HepG2 (cell line): ENCODE data around the gene GSTM4. TPM values are rescaled to one million over a fixed set of nuclear protein-coding genes. Genes with fewer than 3 reads are reported as not detected.

Experiments
- ATAC-seq: fragments of 200-7000 bp; cut with Tn5 transposase; 3 replicates; pipeline ENCODE4 v1.9.1; 2020; ENCODE audit warnings: mild to moderate bottlenecking, moderate library complexity
- BruUV-seq: library from RNA; stranded (reverse); fragments of 400-500 nt; replicated peaks from 2 replicates; lab custom pipeline; 2021; lab: Mats Ljungman, UMichigan
- CTCF ChIA-PET: fragments of 300-600 bp; formaldehyde crosslinking; extraction: SDS; loops from one replicate; lab custom pipeline; 2021; ENCODE audit warnings: low total read pairs, inconsistent platforms, low intra/inter-chr PET ratio; lab: Yijun Ruan, JAX
- POLR2A ChIA-PET: fragments of 350-600 bp; sonication (Branson Sonifier 250); formaldehyde crosslinking; loops from one replicate; lab custom pipeline; 2020; ENCODE audit warnings: antibody characterized with exemption, inconsistent platforms; lab: Yijun Ruan, JAX
- DNase-seq: peaks from one replicate; pipeline ENCODE4 v3.0.0-alpha.2; 2015; ENCODE audit warnings: low spot score
- FAIRE-seq: peaks from 3 replicates; lab custom pipeline; 2011; peaks lifted over from hg19 to GRCh38; lab: Jason Lieb, UNC
- H2AFZ ChIP-seq: one replicate; pipeline ENCODE4 v1.6.1; 2011; ENCODE audit warnings: low read length, inconsistent platforms
- H3K27ac ChIP-seq: fragments of 300-600 bp; 3 replicates; pipeline ENCODE4 v1.8.0; 2011; ENCODE audit warnings: mixed run types, mild to moderate bottlenecking, mixed read lengths, low read length, inconsistent platforms; ENCODE audit not compliant: insufficient read depth; ENCODE audit errors: extremely low read length
- H3K27me3 ChIP-seq, 2 experiments: fragments of 200-600 bp in 1 of 2; 2 replicates in 1 of 2; 3 replicates in 1 of 2; pipeline versions ENCODE4 v1.6.0 to v1.8.0; 2011; ENCODE audit warnings: low read length in 2 of 2, mild to moderate bottlenecking in 2 of 2, moderate library complexity in 2 of 2, inconsistent platforms in 1 of 2; ENCODE audit not compliant: insufficient read depth in 2 of 2, control insufficient read depth in 1 of 2
- H3K36me3 ChIP-seq, 2 experiments: fragments of 200-600 bp in 1 of 2; replicated peaks in 1 of 2; 2 replicates in 1 of 2; 3 replicates in 1 of 2; pipeline versions ENCODE4 v1.5.1 to v1.8.0; 2011; ENCODE audit warnings: low read length in 2 of 2, inconsistent platforms in 1 of 2; ENCODE audit not compliant: insufficient read depth in 2 of 2, control insufficient read depth in 1 of 2
- H3K4me1 ChIP-seq: 2 replicates; pipeline ENCODE4 v1.5.1; 2012; ENCODE audit warnings: low read length, inconsistent platforms; ENCODE audit not compliant: insufficient read depth
- H3K4me2 ChIP-seq: 2 replicates; pipeline ENCODE4 v1.6.0; 2011; ENCODE audit warnings: low read depth, low read length, inconsistent platforms
- H3K4me3 ChIP-seq, 3 experiments: fragments of 200-600 bp in 1 of 3; sonication (generic), shearing (Covaris generic) in 1 of 3; replicated peaks in 1 of 3; 2 replicates each; pipeline ENCODE4 v1.5.1; 2011 to 2016; ENCODE audit warnings: low read length in 3 of 3, inconsistent platforms in 2 of 3, low read depth in 2 of 3, mild to moderate bottlenecking in 2 of 3, control low read depth in 1 of 3, mixed read lengths in 1 of 3; ENCODE audit not compliant: insufficient read depth in 1 of 3
- H3K79me2 ChIP-seq: one replicate; pipeline ENCODE4 v1.6.1; 2011; ENCODE audit warnings: low read length, inconsistent platforms; ENCODE audit not compliant: insufficient read depth
- H3K9ac ChIP-seq: 2 replicates; pipeline ENCODE4 v1.6.0; 2011; ENCODE audit warnings: mild to moderate bottlenecking, low read depth, low read length, inconsistent platforms; ENCODE audit not compliant: insufficient read depth
- H3K9me3 ChIP-seq: 2 replicates; pipeline ENCODE4 v1.5.1; 2012; ENCODE audit warnings: mild to moderate bottlenecking, low read length
- H4K20me1 ChIP-seq: 2 replicates; pipeline ENCODE4 v1.6.0; 2011; ENCODE audit warnings: inconsistent platforms, mild to moderate bottlenecking, low read length, moderate library complexity; ENCODE audit not compliant: insufficient read depth
- CBX5 ChIP-seq: sonication (generic); formaldehyde crosslinking; IDR thresholded peaks from 2 replicates; pipeline ENCODE4 v1.4.0; 2020; ENCODE audit warnings: missing genetic modification reagents, borderline replicate concordance
- FOXK1 ChIP-seq: sonication (generic); formaldehyde crosslinking; IDR thresholded peaks from 2 replicates; pipeline ENCODE4 v1.4.0; 2020; ENCODE audit warnings: low read depth, missing genetic modification reagents, borderline replicate concordance
- IKZF1 ChIP-seq: fragments of 450-650 bp; IDR thresholded peaks from 2 replicates; pipeline ENCODE4 v1.7.1; 2016
- KAT7 ChIP-seq: IDR thresholded peaks from 2 replicates; pipeline ENCODE4 v1.6.1; 2018; ENCODE audit warnings: borderline replicate concordance, missing compliant biosample characterization
- KLF13 ChIP-seq: sonication (generic); formaldehyde crosslinking; IDR thresholded peaks from 2 replicates; pipeline ENCODE4 v1.4.0; 2020; ENCODE audit warnings: mild to moderate bottlenecking, missing genetic modification reagents
- MXI1 ChIP-seq: IDR thresholded peaks from 3 replicates; pipeline ENCODE4 v1.6.1; 2012; ENCODE audit warnings: low read depth, low read length, inconsistent platforms, borderline replicate concordance
- SYNCRIP ChIP-seq: fragments of 200-400 bp; formaldehyde crosslinking; IDR thresholded peaks from 2 replicates; pipeline ENCODE4 v1.6.1; 2018; ENCODE audit warnings: mild to moderate bottlenecking, low read depth, low read length; ENCODE audit not compliant: insufficient read depth
- UBTF ChIP-seq: sonication (generic); formaldehyde crosslinking; IDR thresholded peaks from 2 replicates; pipeline ENCODE4 v1.4.0; 2020; ENCODE audit warnings: mild to moderate bottlenecking, missing genetic modification reagents
- ZNF276 ChIP-seq: sonication (generic); formaldehyde crosslinking; IDR thresholded peaks from 2 replicates; pipeline ENCODE4 v1.4.0; 2020; ENCODE audit warnings: mild to moderate bottlenecking, low read depth, missing genetic modification reagents
- ZNF672 ChIP-seq: sonication (generic); formaldehyde crosslinking; IDR thresholded peaks from 2 replicates; pipeline ENCODE4 v1.8.1; 2022; ENCODE audit warnings: missing genetic modification reagents
- ZNF83 ChIP-seq: sonication (generic); formaldehyde crosslinking; IDR thresholded peaks from 2 replicates; pipeline ENCODE4 v1.4.0; 2020; ENCODE audit warnings: missing genetic modification reagents, mild to moderate bottlenecking, borderline replicate concordance
- WGBS: methylation state at CpG from one replicate; pipeline ENCODE4 v1.1.6; 2017; ENCODE audit warnings: low lambda C conversion rate; 5-methylcytosine and 5-hydroxymethylcytosine counted together
- in situ Hi-C: cut with HindIII; loops from 2 replicates; pipeline ENCODE4 v1.10.0; 2017; ENCODE audit warnings: low pct_unique_long_range_greater_than_20kb; ENCODE audit not compliant: extremely low pct_ligation_motif_present
- intact Hi-C: fragments of 100-400 bp; cut with micrococcal nuclease; formaldehyde crosslinking; loops from one replicate; pipeline ENCODE4 v1.10.0; 2022; ENCODE audit not compliant: unreplicated experiment
- polyA plus RNA-seq, 8 experiments: library from polyadenylated mRNA; depleted of rRNA in 3 of 8; stranded (reverse) in 7 of 8; unstranded in 1 of 8; fragments of >200 nt; fragmentation: Illumina TruSeq in 4 of 8; extraction: Trizol in 4 of 8; gene quantifications; 2 replicates each; pipeline versions ENCODE4 v1.2.1 to v1.2.3, GENCODE V29; 2011 to 2016; ENCODE audit warnings: low read depth in 4 of 8, missing spikeins in 1 of 8, mixed read lengths in 1 of 8; ENCODE audit not compliant: insufficient read depth in 1 of 8
- total RNA-seq, 5 experiments: library from RNA; depleted of rRNA; stranded (reverse); fragments of >200 nt; fragmentation: Illumina TruSeq; extraction: Trizol; gene quantifications; 2 replicates each; pipeline ENCODE4 v1.2.3, GENCODE V29; 2016; ENCODE audit warnings: low read depth in 1 of 5
- TF ChIP-seq, protein P1 (sequence below): sonication (generic); formaldehyde crosslinking; conservative IDR thresholded peaks from 2 replicates; pipeline ENCODE4 v1.8.1; 2023; ENCODE audit warnings: missing genetic modification reagents
- TF ChIP-seq, protein P2 (sequence below): IDR thresholded peaks from 2 replicates; pipeline ENCODE4 v1.6.1; 2016; ENCODE audit warnings: mild to moderate bottlenecking, missing biosample characterization, missing genetic modification reagents

GSTM4 gene
- total and polyA plus RNA-seq, 2 of the 13 experiments (the other 11 are each of a cell fraction or from before 2014, with no cell fraction given) = 25.3 to 40.8 TPM

- no peak for DNase-seq
- no peak overlapping the region for H3K9ac ChIP-seq
- no TSS peak for BruUV-seq
- no peak for FAIRE-seq
- no peak for TF ChIP-seq FOXK1
- no peak for TF ChIP-seq MXI1
- no peak for TF ChIP-seq UBTF (CRISPR knock-in tag)
- TF ChIP-seq SYNCRIP = no peak
- no peak for TF ChIP-seq KLF13 (CRISPR knock-in tag)
- TF ChIP-seq, protein P1, sequence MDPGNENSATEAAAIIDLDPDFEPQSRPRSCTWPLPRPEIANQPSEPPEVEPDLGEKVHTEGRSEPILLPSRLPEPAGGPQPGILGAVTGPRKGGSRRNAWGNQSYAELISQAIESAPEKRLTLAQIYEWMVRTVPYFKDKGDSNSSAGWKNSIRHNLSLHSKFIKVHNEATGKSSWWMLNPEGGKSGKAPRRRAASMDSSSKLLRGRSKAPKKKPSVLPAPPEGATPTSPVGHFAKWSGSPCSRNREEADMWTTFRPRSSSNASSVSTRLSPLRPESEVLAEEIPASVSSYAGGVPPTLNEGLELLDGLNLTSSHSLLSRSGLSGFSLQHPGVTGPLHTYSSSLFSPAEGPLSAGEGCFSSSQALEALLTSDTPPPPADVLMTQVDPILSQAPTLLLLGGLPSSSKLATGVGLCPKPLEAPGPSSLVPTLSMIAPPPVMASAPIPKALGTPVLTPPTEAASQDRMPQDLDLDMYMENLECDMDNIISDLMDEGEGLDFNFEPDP (CRISPR knock-in tag) = no peak
- TF ChIP-seq IKZF1 = no peak
- TF ChIP-seq ZNF672 (CRISPR knock-in tag) = no peak
- TF ChIP-seq KAT7 = no peak
- TF ChIP-seq CBX5 (CRISPR knock-in tag) = no peak
- TF ChIP-seq, protein P2, sequence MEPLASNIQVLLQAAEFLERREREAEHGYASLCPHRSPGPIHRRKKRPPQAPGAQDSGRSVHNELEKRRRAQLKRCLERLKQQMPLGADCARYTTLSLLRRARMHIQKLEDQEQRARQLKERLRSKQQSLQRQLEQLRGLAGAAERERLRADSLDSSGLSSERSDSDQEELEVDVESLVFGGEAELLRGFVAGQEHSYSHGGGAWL (CRISPR knock-in tag) = no peak
- TF ChIP-seq ZNF276 (CRISPR knock-in tag) = no peak
- no peak for TF ChIP-seq ZNF83 (CRISPR knock-in tag)
- H4K20me1 ChIP-seq = no peaks in the 10 kb centered on the region
- no peak overlapping the region for H3K27ac ChIP-seq
- WGBS = 100% methylated on average over 3 of the region's 4 CpGs
- in situ Hi-C loops (no loop called here), intact Hi-C loops (loop anchor here (5.0 kb wide), 1 partner anchor 115 kb away; no protein-coding TSS in a partner anchor)
- peak overlapping the region; percentile 99; the same call in 1 of the 2 replicates for H3K4me2 ChIP-seq
- ATAC-seq = no peak
- no peaks in the 10 kb centered on the region; a peak in 2 of 5 replicates for H3K36me3 ChIP-seq
- H3K4me1 ChIP-seq = peaks cover 35% of the 10 kb centered on the region
- POLR2A ChIA-PET = no interaction called here
- no peaks in the 10 kb centered on the region for H3K79me2 ChIP-seq
- H2AFZ ChIP-seq = no peak overlapping the region
- H3K9me3 ChIP-seq = no peaks in the 10 kb centered on the region
- CTCF ChIA-PET = no interaction called here
- 0 out of 5 replicates have a peak, but pooled peaks cover 0 to 4% of the 10 kb centered on the region in 2 experiments for H3K27me3 ChIP-seq
- no peak overlapping the region for H3K4me3 ChIP-seq
These were observed 1.5 kb downstream of the GSTM4 start for GRCh38 chr1:109657395-109657794.
